H1 (cell line): ENCODE data around the gene RMRP. TPM values are rescaled to one million over a fixed set of nuclear protein-coding genes. Genes with fewer than 3 reads are reported as not detected.

Source experiments
- CEBPB ChIP-seq: IDR thresholded peaks from 2 replicates; pipeline ENCODE4 v1.6.1; 2012; ENCODE audit warnings: low read depth, low read length
- EZH2 ChIP-seq: fragments of 200-600 bp; sonication (generic); IDR thresholded peaks from 2 replicates; pipeline ENCODE4 v1.7.1; 2012; ENCODE audit warnings: low read depth, mild to moderate bottlenecking, moderate library complexity, low read length, inconsistent platforms; ENCODE audit not compliant: severe bottlenecking
- NANOG ChIP-seq: IDR thresholded peaks from 2 replicates; pipeline ENCODE4 v1.6.1; 2011; ENCODE audit warnings: low read length, low read depth, mild to moderate bottlenecking, inconsistent platforms; ENCODE audit not compliant: insufficient read depth, poor library complexity, severe bottlenecking
- RBBP5 ChIP-seq: IDR thresholded peaks from 2 replicates; pipeline ENCODE4 v1.7.1; 2012; ENCODE audit warnings: low read depth, mild to moderate bottlenecking, inconsistent platforms, low read length, moderate library complexity, borderline replicate concordance
- polyA plus RNA-seq, 7 experiments: library from polyadenylated mRNA; depleted of rRNA in 3 of 7; stranded (reverse) in 5 of 7; unstranded in 2 of 7; fragments of >200 nt in 5 of 7; fragments of 200-250 nt in 2 of 7; gene quantifications; 1 replicate in 5 of 7; 2 replicates in 1 of 7; 4 replicates in 1 of 7; pipeline versions ENCODE4 v1.2.1 to v1.2.3, GENCODE V29; 2011 to 2013; ENCODE audit warnings: missing spikeins in 2 of 7, mixed read lengths in 2 of 7
- total RNA-seq: library from RNA; stranded (reverse); fragmentation: NEBNext Ultra II Directional; extraction: Animal tissue kit (Norgen Biotek cat#: 25700); gene quantifications from 2 replicates; pipeline ENCODE4 v1.2.1, GENCODE V29; 2021

Gene RMRP
- total and polyA plus RNA-seq, 2 of the 8 experiments (the other 6 are each of a cell fraction or from before 2014, with no cell fraction given), result 169 to 14,987 TPM

- TF ChIP-seq EZH2 (no peak), NANOG (no peak), RBBP5 (no peak), CEBPB (no peak)
These were observed 7.6 kb upstream of the RMRP start (continued) for GRCh38 chr9:35665471-35665818.
